GM10248 (cell line): ENCODE data around the gene PRPF8.
"Not testable (repeated sequence)": the region's sequence is repeated elsewhere in the genome, so short reads cannot be mapped to it uniquely, and the experiment has no call there.

ENCODE experiments used
- CTCF ChIA-PET: fragments of 300-600 bp; sonication (Branson Sonifier 250); formaldehyde crosslinking; extraction: SDS; loops from one replicate; lab custom pipeline; 2021; ENCODE audit warnings: antibody characterized with exemption; lab: Yijun Ruan, JAX
- POLR2A ChIA-PET: fragments of 350-650 bp; sonication (Branson Sonifier 250); formaldehyde crosslinking; extraction: SDS; loops from one replicate; lab custom pipeline; 2020; ENCODE audit warnings: antibody characterized with exemption; lab: Yijun Ruan, JAX
- DNase-seq: peaks from one replicate; pipeline ENCODE4 v3.0.0; 2012; ENCODE audit errors: extremely low spot score
- TF ChIP-seq, protein P1 (sequence below): IDR thresholded peaks from 2 replicates; pipeline ENCODE4 v1.5.1; 2012; ENCODE audit warnings: mild to moderate bottlenecking, low read depth; ENCODE audit errors: extremely low read depth, missing control alignments, control extremely low read depth

PRPF8 gene

DNA sequence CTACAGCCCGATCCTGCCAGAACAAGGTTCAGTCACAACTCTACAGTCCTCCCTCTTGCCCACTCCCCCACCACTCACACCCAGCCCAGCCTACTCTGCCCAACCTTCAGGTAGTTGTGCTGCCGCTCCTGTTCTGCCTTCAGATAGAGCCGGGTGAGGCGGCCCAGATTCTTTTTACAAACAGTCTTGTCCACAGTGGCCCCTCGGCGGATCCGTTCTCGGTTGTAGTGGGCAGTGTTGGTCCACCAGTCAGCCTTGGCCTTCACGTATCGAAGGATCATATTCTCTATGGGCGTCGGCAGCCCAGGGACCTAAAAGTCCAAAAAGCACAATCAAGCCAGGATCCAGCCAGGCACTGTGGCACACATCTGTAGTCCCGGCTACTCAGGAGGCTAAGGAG, 8.3 kb downstream of the PRPF8 start:
- no peak for DNase-seq
- ChIA-PET POLR2A (interaction anchor here (0.6 to 0.7 kb wide), 2 partner anchors 8 to 24 kb away, joined by 3 to 6 read pairs; no protein-coding TSS in a partner anchor), CTCF (interaction anchor here (1.4 kb wide), 1 partner anchor 27 kb away, joined by 3 read pairs; the partner anchor contains the start of gene RILP)
- TF ChIP-seq, protein P1, sequence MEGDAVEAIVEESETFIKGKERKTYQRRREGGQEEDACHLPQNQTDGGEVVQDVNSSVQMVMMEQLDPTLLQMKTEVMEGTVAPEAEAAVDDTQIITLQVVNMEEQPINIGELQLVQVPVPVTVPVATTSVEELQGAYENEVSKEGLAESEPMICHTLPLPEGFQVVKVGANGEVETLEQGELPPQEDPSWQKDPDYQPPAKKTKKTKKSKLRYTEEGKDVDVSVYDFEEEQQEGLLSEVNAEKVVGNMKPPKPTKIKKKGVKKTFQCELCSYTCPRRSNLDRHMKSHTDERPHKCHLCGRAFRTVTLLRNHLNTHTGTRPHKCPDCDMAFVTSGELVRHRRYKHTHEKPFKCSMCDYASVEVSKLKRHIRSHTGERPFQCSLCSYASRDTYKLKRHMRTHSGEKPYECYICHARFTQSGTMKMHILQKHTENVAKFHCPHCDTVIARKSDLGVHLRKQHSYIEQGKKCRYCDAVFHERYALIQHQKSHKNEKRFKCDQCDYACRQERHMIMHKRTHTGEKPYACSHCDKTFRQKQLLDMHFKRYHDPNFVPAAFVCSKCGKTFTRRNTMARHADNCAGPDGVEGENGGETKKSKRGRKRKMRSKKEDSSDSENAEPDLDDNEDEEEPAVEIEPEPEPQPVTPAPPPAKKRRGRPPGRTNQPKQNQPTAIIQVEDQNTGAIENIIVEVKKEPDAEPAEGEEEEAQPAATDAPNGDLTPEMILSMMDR: no peak

DNA sequence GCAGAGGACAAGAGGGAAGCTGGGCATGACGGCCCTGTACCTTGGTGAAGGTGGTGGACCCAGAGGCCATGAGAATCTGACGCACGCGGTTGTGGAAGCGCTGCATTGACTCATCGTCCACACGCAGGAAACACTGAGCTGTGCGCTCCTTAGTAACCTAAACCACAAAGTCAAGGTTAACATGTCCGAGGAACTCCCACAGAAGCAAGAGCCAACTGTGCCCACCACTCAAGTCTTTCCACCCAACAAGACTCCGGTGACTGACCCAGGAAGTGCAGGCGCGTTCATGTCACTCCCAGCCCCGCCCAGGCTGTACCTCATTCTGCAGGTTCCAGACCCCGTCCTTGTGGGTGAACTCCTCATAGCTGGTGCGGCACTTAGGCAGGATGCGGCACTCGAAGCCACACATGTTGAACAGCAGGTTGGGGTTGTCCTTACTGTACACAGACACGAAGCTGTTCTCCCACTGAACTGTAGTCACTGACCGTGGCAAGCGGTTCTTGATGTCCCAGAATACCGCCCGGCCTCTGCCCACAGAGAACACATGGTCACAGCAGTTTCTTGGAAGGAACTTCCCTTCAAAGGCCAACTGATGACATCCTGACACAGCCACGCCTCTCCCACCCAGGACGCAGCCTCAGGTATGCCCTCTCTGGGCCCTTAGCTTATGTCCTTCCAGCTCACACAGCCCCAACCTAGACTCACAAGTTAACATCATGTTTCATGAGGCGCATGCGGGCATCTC, 11.5 kb downstream of the PRPF8 start:
- no peak for DNase-seq
- ChIA-PET CTCF (interaction anchor here (0.6 to 7.2 kb wide), 4 partner anchors 8 to 99 kb away, joined by 3 to 45 read pairs (median 5); partner anchors contain the start of genes PRPF8 and RILP), POLR2A (interaction anchor here (0.7 kb wide), 1 partner anchor 25 kb away, joined by 3 read pairs; no protein-coding TSS in a partner anchor)
- TF ChIP-seq, protein P1: no peak

DNA sequence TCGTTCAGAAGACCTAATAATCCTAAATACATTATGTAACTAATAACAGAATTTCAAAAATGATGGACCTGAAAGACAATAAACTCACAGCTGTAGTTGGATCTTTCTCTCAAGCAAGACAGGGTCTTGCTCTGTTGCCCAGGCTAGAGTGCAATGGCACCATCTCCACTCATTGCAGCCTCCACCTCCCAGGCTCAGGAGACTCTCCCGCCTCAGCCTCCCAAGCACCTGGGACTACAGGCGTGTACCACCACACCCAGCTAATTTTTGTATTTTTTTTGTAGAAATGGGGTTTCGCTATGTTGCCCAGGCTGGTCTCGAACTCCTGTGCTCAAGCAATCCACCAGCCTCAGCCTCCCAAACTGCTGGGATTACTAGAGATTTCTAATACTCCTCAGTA, 20.7 kb downstream of the PRPF8 start:
- CTCF ChIA-PET: interaction anchor here (2.0 kb wide), 1 partner anchor 15 kb away, joined by 8 read pairs; the partner anchor contains the start of gene RILP
- DNase-seq: not testable (repeated sequence)

DNA sequence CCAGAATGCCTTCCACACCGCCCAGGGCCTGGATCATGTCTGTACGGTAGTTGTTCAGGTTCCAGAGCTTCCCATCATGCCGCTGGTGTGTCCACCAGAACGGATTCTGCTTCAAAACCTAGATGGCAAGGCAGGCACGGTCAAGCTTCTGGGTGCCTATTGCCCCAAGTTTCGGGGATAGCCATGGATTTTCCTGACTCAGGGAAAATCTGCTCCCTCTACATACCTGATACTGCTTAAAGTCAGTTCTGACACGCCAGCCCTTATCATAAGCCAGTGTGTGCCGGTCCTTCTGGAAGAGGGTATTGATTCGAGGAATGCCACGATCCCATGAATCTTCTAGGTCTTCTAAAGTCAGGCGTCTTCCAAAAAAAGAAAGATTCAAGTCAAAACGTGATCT, 23.6 kb downstream of the PRPF8 start:
- TF ChIP-seq, protein P1: no peak
- DNase-seq: no peak
- POLR2A ChIA-PET: interaction anchor here (1.2 to 2.7 kb wide), 2 partner anchors 8 to 12 kb away, joined by 4 to 9 read pairs; partner anchors contain the start of gene RILP
- CTCF ChIA-PET: interaction anchor here (1.2 to 5.1 kb wide), 4 partner anchors 8 to 20 kb away, joined by 5 to 38 read pairs (median 23); partner anchors contain the start of gene RILP

More for the DNA sequence above, 20.7 kb downstream of the PRPF8 start:
- POLR2A ChIA-PET: interaction anchor here (0.7 kb wide), 2 partner anchors 371 to 491 kb away, joined by 5 to 19 read pairs; no protein-coding TSS in a partner anchor

DNA sequence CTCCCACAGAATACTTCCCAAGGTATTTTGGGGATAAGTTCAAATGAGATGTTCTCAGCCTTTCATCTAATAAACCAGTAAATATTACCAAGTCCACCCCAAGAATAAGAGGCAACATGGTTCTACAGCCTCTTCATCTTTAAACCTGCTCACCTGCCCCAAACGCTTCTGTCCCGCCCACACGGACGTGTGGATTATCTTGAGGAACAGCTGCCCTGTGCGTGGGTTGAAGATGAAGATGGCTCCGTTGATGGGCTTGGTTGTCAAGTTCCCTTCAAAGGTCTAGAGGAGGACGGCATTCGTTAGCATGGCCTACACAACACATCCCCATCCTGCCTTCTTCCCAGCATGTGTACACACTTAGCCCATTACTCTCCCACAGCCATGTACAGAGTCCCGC, 26.6 kb downstream of the PRPF8 start:
- CTCF ChIA-PET: interaction anchor here (3.4 to 5.1 kb wide), 2 partner anchors 9 to 11 kb away, joined by 37 to 38 read pairs; partner anchors contain the start of gene RILP
- POLR2A ChIA-PET: interaction anchor here (2.7 kb wide), 1 partner anchor 9 kb away, joined by 9 read pairs; the partner anchor contains the start of gene RILP
- DNase-seq: no peak
- TF ChIP-seq, protein P1: no peak

DNA sequence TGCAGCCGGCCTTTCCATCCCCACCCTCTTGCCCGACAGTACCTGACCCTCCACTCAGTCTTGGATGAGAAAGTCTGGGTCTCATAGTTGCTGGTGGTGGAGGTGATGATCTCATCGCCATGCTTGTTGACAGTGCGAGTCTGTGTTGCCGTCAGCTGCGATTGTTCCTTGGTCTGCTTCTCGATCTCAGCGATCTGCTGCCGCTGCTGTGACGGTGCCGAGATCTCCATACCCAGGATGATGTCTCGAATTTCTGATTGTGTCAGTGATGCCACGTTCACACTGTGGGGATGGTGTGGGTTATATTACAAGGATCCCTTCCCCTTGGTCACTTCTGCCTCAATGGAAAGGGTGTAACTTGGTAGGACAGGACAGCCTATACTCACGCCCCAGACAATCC, 30.9 kb downstream of the PRPF8 start:
- no peak for DNase-seq
- CTCF ChIA-PET: no interaction called here
- POLR2A ChIA-PET: interaction anchor here (0.6 kb wide), 1 partner anchor 14 kb away, joined by 3 read pairs; no protein-coding TSS in a partner anchor
- TF ChIP-seq, protein P1: no peak

DNA sequence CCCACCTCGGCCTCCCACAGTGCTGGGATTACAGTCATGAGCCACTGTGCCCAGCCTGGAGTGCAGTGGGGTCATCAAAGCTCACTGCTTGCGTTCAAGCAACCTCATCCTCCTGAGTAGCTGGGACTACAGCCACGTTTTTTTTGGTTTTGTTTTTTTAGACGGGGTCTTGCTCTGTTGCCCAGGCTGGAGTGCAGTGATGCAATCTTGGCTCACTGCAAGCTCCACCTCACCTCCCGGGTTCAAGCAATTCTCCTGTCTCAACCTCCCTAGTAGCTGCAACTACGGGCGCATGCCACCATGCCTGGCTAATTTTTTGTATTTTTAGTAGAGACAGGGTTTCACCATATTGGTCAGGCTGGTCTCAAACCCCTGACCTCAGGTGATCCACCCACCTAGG, 31.9 kb downstream of the PRPF8 start:
- POLR2A ChIA-PET: interaction anchor here (1.0 kb wide), 1 partner anchor 24 kb away, joined by 3 read pairs; no protein-coding TSS in a partner anchor
- DNase-seq: not testable (repeated sequence)
- CTCF ChIA-PET: interaction anchor here (1.7 to 5.6 kb wide), 2 partner anchors 8 to 18 kb away, joined by 9 to 45 read pairs; no protein-coding TSS in a partner anchor
